GM12801 (cell line): ENCODE data around the gene GSTA1.
"Not testable (repeated sequence)": the region's sequence is repeated elsewhere in the genome, so short reads cannot be mapped to it uniquely, and the experiment has no call there.

Experiments
- TF ChIP-seq, protein P1 (sequence below): IDR thresholded peaks from one replicate; pipeline ENCODE4 v1.5.1; 2011; ENCODE audit warnings: control low read depth; ENCODE audit not compliant: insufficient read length; ENCODE audit errors: extremely low read depth

GSTA1 gene

DNA sequence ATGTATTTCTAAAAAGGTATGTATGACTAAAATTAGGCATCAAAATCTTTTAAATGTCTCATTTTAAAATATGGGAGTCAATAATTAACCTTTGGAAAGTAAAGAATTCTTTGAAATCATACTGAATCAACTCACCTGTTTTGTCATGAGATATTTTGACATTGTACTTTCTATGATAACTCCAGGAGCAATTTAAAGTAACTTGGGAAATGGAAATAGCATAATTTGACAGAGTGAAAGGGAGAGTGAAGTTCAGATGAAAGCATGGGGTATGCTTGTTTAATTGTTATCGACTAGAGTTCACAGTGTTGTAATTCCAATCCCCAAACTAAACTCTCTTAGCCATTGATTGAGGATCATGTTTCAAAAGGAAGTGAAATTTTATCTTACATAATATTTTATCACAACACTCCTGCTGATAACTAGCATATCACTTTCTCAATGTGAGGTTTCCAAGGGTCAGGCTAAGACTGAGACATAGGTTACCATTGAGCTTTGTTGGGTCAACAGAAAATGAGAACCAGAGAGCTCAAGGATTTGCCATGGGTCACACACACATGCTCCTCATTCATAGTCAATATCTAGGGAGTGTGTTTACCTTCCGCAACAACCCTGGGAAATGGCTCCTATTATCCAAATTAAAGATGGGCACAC, 2.3 kb downstream of the GSTA1 start:
- TF ChIP-seq, protein P1, sequence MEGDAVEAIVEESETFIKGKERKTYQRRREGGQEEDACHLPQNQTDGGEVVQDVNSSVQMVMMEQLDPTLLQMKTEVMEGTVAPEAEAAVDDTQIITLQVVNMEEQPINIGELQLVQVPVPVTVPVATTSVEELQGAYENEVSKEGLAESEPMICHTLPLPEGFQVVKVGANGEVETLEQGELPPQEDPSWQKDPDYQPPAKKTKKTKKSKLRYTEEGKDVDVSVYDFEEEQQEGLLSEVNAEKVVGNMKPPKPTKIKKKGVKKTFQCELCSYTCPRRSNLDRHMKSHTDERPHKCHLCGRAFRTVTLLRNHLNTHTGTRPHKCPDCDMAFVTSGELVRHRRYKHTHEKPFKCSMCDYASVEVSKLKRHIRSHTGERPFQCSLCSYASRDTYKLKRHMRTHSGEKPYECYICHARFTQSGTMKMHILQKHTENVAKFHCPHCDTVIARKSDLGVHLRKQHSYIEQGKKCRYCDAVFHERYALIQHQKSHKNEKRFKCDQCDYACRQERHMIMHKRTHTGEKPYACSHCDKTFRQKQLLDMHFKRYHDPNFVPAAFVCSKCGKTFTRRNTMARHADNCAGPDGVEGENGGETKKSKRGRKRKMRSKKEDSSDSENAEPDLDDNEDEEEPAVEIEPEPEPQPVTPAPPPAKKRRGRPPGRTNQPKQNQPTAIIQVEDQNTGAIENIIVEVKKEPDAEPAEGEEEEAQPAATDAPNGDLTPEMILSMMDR, result no peak

DNA sequence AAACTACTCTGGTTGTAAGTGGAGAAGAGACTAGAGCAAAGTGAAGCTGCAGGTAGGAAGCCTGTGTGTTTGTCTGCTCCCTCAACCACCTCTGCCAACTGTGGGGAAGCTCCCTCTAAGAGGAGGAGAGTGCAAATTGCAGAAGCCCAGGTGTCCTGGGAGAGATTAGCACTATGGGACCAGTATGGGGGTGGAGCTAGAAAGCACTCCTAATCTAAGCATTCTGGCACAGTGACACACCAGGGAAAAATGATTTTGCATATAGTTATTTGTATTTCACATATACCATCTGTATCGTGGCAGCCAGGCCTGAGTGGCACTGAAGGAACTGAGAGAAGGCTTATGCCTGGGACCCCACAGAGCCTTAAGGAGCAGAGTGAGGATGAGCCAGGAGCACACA, 12.8 kb downstream of the GSTA1 start:
- TF ChIP-seq, protein P1, result no peak

DNA sequence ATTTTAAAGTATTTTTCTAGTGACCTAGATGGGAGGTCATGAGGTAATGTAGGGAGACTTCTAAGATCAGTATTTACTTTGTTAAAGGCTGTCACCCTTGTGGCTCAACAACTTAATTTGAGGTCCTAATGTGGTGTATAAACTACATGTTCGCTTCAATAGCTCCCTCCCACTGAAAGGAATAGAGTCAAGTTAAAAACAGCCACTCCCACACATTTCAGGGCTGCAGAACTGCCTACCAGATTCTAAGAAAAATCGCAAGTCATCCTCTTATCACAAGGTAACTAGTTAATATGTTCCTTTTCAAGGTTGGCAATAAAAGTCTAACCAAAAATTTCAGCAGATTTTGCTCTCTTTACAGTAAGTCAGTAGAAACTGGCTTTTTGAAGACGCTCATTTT, 15.1 kb downstream of the GSTA1 start:
- TF ChIP-seq, protein P1, result no peak

DNA sequence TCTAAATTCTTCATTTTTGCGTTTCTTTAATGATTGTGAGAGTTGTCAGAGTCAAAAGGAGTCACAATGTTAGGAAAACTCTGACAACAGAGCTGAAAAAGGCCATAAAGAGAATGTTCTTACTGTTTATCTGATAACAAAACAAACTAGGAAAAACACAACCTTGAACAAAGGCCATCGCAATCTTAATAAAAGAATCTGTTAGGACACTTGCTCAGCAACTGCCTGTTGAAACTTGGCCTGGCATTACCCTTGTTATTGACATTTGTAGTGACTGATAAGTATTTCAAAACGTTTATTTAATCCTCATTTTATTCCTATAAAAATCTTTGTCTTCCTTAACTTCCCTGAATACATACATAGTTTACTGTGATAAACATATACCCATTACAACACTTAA, 15.7 kb downstream of the GSTA1 start:
- TF ChIP-seq, protein P1, result no peak

DNA sequence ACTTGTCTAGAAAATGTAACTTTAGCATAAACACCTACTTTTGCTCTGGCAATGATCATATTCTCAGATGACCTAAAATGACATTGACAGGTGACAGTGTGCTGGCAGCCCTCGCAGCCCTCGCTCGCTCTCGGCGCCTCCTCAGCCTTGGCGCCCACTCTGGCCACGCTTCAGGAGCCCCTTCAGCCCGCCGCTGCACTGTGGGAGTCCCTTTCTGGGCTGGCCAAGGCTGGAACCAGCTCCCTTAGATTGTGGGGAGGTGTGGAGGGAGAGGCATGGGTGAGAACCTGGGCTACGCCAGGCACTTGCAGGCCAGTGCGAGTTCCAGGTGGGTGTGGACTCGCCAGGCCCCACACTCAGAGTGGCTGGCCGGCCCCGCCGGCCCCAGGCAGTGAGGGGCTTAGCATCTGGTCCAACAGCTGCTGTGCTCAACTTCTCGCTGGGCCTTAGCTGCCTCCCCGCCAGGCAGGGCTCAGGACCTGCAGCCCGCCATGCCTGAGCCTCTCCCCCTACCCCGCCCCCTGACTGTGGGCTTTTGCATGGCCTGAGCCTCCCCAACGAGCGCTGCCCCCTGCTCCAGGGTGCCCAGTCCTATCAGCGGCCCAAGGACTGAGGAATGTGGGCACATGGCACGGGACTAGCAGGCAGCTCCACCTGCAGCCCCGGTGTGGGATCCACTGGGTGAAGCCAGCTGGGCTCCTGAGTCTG, 17.2 kb downstream of the GSTA1 start:
- TF ChIP-seq, protein P1, result no peak

DNA sequence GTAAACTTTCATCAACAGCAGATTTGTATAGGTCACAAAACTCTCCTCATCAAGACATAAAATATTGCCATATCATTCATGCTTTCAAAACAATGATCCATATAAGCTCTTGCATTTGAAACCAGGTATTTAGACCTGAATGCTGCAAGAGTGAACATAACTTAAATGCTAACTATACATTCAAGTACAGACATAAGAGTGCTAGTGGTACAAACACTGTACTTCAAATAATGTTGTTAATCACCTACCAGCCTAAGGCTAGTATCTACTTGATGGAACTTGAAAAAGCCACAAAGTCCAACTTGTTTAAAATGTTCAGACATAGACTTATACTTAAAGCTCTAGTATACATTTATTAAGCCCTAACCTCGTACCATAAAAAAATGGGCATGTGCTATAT, 24.4 kb downstream of the GSTA1 start:
- TF ChIP-seq, protein P1, result no peak

DNA sequence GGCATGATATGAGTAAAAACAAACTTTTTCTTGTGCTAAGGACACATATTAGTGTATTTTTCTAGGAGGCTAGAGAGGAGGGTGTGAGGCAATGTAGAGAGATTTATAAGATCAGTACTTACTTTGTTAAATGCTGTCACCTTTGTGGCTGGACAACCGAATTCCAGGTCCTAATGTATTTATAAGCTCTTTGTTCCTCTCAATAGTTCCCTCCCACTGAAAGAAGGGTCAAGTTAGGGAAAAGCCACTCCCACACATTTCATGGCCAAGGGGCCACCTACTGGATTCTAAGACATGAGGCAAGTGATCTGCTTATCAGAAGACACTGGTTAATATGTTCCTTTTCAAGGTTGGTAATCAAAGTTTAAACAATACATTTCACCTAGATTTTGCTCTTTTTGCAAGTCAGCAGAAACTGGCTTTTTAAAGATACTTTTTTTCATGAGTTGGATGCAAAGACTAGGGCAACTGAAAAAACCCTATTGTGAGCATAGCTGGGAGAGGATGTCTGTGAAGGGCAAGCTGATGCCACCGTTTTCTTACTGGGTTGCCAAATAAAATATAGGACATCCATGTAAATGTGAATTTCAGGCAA, 40.2 kb downstream of the GSTA1 start, which contains the start of gene GSTA2:
GSTA2 (minus strand) TSS at position 154 of the 595 bp plus-strand sequence. CDS start 5,528 bp downstream, outside the sequence.
- TF ChIP-seq, protein P1, result not testable (repeated sequence)
